ENCODE results near the gene TMEM51.

Gene TMEM51

DNA sequence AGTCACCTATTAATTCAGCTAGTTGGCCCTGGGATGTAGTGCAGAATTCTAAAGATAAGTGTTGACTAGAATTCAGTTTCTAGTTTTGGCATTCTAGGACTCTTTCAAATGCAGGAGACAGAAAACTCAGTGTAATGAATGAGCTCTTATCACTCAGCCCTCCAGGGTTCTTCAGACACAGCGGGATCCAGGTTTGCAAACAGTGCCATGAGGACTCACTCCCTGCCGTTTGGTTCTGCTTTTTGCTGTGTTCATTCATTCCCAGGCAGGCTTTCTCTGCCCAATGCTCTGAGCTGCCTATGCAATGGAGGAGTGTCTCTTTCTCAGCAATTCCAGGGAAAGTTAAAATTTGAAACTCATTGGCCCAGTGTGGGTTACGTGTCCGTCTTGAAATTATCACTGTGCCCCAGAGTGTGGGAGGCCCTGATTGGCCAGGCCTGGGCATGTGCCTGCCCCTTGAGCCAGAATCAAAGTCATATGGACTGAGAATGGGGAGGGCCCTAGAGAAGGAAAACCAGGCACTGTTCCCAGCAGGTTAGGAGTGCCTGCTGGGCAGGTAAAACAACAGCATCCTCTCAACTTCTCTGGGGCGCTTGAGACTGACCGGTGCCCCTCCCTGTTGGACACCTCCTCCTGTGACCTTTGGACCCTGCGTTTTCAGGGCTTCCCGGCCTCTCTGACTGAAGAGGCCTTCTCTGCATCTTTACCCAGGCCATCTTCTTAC is 43.4 kb downstream of the TMEM51 start:
- DNase-seq (ENCODE audit: low spot score in 2 of 2): no peak
- no peak for ATAC-seq (ENCODE audit: low read depth)
- peaks cover 17% of the 10 kb centered on the region for H3K27me3 Mint-ChIP-seq
- H3K9me3 Mint-ChIP-seq: no peaks in the 10 kb centered on the region
- H3K36me3 Mint-ChIP-seq: no peaks in the 10 kb centered on the region
- H3K4me3 Mint-ChIP-seq: no peak overlapping the region
- no peak overlapping the region for H3K27ac Mint-ChIP-seq
- H3K4me1 Mint-ChIP-seq: no peaks in the 10 kb centered on the region

DNA sequence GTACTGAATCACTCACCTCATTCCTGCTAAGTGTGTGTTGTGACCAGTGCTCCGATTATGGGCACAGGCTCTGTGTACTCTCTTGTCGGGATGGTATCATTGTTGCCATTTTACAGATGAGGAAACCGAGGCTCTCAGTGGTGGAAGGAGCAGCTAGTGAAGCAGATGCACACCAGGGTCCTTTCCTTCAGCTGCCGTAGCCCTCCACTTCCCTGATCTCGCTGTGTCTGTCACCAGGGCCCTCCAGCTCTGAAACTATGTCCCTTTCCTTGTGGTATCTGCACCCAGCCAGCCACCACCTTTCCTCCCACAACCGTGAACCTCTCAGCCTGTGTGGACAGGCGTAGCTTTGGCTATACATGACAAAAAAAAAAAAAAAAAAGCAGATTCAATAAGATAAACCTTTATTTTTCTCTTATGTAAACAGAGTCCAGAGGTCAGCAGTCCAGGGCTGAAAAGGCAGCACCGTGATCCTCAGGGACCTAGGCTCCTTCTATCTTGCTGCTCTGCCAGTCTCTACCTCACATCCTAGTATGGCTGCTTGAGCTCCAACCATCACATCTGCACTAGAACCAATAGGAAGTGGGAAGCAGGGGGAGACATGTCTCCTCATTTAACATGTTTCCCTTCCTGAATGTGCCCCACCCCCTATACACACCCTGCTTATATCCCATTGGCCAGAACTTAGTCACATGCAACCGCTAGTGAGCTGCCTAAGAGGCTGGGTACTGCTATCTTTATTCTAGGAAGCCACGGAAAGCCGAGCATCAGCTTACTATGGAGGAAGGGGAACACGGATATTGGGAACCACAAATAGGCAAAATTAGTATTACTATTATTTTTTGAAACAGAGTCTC is 44.3 kb downstream of the TMEM51 start:
- Mint-ChIP-seq H3K36me3 (no peaks in the 10 kb centered on the region), H3K27me3 (peaks cover 16% of the 10 kb centered on the region), H3K9me3 (no peaks in the 10 kb centered on the region), H3K27ac (no peak overlapping the region), H3K4me1 (no peaks in the 10 kb centered on the region), H3K4me3 (no peak overlapping the region)
- DNase-seq (ENCODE audit: low spot score in 2 of 2) (no peak), ATAC-seq (ENCODE audit: low read depth) (no peak)

DNA sequence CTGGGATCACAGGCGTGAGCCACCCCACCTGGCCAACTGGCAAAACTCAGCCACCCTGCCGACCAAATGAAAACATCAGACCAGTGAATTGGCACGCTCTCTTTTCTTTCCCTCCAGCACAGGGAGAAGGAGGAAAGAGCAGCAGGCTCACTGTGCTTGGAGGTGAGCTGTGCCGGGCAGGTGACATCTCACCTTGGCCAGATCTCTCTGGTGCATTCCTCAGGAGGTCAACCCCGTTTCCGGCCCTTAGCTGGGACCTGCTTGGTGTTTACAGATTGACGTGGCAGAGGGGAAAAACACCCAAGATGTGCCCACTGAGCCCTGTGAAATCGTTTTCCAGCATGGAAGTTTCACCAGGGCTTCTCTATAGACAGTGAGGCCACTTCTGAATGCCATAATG is 45.1 kb downstream of the TMEM51 start:
- Mint-ChIP-seq H3K36me3 (no peaks in the 10 kb centered on the region), H3K27me3 (peaks cover 16% of the 10 kb centered on the region), H3K9me3 (no peaks in the 10 kb centered on the region), H3K4me1 (no peaks in the 10 kb centered on the region), H3K27ac (no peak overlapping the region), H3K4me3 (no peak overlapping the region)
- DNase-seq (ENCODE audit: low spot score in 2 of 2) (no peak), ATAC-seq (ENCODE audit: low read depth) (no peak)

DNA sequence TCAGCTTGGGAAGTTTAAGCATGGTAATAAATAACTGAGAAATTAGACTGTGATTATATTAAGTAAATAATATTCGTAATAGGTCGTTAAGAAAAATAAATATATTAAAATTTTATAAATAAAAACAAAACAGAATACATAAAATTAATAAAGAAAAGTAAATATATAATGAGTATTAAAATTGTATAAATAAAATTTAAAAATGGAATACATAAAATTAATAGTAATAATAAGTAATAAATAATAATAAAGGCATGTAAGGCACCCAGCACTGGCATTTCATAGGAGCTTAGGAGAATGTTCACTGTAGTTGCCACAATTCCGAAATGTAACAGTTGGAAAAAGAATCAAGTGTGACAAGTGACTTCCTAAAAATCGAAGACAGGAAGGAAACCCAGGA is 47.7 kb downstream of the TMEM51 start:
- no peaks in the 10 kb centered on the region for H3K4me1 Mint-ChIP-seq
- peaks cover 10% of the 10 kb centered on the region for H3K27me3 Mint-ChIP-seq
- H3K4me3 Mint-ChIP-seq: no peak overlapping the region
- no peak overlapping the region for H3K27ac Mint-ChIP-seq
- no peaks in the 10 kb centered on the region for H3K9me3 Mint-ChIP-seq
- DNase-seq (ENCODE audit: low spot score in 2 of 2) (no peak), ATAC-seq (ENCODE audit: low read depth) (no peak)
- H3K36me3 Mint-ChIP-seq: no peaks in the 10 kb centered on the region

DNA sequence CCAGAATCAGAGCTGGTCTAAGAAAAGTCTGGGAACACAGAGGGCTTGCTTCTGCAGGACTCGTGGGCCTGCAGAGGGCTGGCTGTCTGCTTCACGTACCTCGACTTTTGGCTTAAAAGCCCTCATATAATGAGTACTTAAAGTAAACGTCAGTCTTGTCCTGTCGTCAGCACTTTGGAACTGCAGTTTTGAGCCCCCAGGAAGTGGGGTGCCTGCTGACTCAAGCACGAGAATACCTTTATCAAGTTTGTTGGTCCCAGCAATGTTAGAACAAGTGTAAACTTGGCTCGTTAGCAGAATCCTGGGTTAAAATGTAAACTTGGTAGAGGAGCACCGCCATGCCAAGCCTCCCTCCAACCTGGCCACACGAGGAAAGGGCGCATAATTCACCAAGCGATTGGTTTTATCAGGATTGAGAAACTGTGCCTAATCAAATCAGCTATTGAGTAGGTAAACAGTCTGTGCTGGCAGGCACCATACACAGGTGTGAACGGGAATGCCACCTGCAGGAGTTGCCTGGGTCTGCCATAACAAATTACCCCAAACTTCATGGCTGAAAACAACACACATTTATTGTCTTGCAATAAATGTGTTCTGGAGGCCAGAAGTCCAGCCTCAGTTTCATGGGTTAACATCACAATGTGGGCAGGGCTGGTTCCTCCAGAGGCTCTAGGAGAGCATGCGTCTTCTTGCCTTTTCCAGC is 48.5 kb downstream of the TMEM51 start:
- Mint-ChIP-seq H3K36me3 (no peaks in the 10 kb centered on the region), H3K9me3 (no peaks in the 10 kb centered on the region), H3K4me3 (no peak overlapping the region), H3K27me3 (peaks cover 10% of the 10 kb centered on the region), H3K4me1 (no peaks in the 10 kb centered on the region), H3K27ac (no peak overlapping the region)
- DNase-seq (ENCODE audit: low spot score in 2 of 2) (no peak), ATAC-seq (ENCODE audit: low read depth) (no peak)

DNA sequence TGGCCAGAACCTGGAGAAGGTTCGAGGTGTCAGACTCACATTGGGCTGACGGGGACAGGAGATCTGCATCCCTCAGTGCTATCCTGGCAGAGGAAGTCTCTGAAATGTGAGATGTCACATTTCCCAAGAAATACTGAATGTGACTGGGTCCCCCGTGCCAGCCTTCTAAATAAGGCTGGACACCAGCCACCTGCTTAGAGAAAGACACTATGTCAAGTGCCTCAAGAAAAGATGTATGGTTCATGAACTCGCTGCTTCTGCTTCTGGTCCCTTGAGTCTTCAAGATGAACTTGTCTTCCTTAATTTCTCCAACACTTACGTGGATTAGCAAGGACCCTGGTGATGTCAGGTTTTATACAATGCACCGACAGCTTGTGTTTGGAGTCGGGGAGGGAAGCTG is 51.4 kb downstream of the TMEM51 start:
- no peak overlapping the region for H3K27ac Mint-ChIP-seq
- no peak for ATAC-seq (ENCODE audit: low read depth)
- H3K27me3 Mint-ChIP-seq: peaks cover 18% of the 10 kb centered on the region
- no peaks in the 10 kb centered on the region for H3K36me3 Mint-ChIP-seq
- H3K4me1 Mint-ChIP-seq: no peaks in the 10 kb centered on the region
- DNase-seq (ENCODE audit: low spot score in 2 of 2): no peak
- H3K9me3 Mint-ChIP-seq: no peaks in the 10 kb centered on the region
- no peak overlapping the region for H3K4me3 Mint-ChIP-seq

DNA sequence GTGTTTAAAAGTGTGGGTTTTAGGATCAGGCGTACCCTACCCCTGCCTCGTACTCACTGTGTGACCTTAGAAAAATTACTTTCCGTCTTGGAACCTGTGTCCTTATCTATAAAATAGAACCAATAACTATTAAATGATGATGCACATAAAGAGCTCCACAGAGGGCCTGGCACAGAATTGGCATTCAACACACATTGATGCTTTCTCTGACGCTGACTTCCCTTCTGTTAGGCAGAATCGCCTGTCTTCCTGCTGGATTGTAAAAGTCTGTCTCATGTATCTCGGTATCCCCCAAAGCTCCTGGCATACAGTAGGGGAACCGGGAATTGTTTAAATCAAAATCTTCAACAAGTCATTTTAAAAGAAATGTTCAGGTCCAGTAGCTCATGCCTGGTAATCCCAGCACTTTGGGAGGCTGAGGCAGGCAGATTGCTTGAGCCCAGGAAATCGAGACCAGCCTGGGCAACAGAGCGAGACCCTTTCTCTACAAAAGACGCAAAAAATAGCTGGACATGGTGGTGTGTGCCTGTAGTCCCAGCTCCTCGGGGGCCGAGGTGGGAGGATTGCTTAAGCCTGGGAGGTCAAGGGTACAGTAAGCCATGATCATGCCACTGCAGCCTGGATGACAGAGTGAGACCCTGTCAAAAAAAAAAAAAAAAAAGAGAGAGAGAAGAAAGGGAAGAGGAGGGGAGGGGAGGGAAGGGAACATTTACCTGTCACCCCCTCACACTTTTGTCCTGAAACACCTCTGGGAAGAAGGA is 52.2 kb downstream of the TMEM51 start:
- Mint-ChIP-seq H3K36me3 (no peaks in the 10 kb centered on the region), H3K9me3 (no peaks in the 10 kb centered on the region), H3K27me3 (peaks cover 20% of the 10 kb centered on the region), H3K27ac (no peak overlapping the region), H3K4me1 (no peaks in the 10 kb centered on the region), H3K4me3 (no peak overlapping the region)
- no peak for DNase-seq (ENCODE audit: low spot score in 2 of 2)
- ATAC-seq (ENCODE audit: low read depth): no peak

DNA sequence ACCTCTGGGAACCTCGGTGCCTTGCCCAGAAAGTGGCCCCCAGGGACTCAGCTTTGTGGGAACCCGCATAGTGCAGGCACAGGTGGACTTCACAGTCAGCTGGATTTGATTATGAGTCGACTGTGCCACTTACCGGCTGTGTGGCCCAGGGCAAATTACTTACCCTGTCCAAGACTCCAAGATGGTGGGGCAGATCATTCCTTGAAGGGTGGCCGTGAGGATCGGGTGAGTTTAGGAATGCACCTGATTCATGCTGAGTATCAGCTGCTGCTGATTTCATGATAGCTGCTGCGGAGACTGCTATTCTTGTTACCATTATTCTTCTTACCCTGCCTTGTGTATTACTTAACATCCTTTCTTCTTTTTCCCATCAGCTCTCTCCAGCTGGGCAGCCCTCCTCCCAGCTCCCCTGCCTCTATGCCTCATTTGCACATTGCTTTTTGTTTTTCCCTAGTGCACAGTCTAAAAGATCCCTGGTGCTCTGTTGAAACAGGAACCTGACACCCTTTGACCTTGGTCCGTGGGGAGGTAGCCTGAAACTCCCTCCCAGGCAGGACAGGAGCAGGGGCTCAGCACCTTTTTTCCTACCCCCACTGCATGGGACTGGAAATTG is 53.0 kb downstream of the TMEM51 start:
- H3K27me3 Mint-ChIP-seq: peaks cover 20% of the 10 kb centered on the region
- no peak overlapping the region for H3K27ac Mint-ChIP-seq
- no peak for DNase-seq (ENCODE audit: low spot score in 2 of 2)
- no peaks in the 10 kb centered on the region for H3K9me3 Mint-ChIP-seq
- H3K4me3 Mint-ChIP-seq: no peak overlapping the region
- ATAC-seq (ENCODE audit: low read depth): no peak
- no peaks in the 10 kb centered on the region for H3K36me3 Mint-ChIP-seq
- no peaks in the 10 kb centered on the region for H3K4me1 Mint-ChIP-seq

DNA sequence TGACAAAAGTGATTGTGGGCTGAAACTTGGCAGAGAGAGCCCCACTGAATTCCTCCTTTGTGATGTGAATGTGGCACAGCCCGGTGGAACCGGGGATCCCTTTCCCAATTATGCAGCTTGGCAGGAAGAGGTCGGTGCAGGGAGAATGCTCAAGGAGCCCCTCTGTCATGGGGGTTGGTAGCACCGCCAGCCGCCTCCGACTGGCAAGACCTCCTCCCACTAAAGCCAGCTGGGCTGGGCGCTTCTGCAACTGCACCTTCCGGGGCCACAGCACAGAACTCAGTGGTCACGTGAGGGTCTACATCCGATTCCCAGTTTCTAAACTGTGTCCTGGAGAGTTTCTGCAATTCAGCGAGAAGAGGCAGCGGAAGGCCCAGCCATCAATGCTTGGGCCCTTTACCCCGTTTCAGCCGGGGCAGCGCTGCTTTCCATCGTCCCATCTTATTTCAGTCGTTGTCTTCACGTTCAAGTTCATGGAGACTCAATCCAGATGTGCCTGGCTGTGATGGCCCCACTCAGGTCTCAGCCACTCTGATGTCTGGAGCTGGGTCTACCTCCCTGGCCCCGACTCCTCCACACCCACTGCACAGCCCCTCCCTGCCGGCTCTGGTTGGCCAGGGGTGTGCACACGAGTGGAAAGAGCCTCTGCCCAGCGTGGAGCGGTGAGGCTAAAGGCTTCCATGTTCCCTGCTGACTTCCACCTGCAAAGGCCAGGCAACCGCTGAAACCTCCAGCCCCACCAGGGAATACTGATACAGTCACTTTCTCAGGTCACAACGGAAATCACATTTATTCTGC is 53.7 kb downstream of the TMEM51 start:
- no peak for ATAC-seq (ENCODE audit: low read depth)

DNA sequence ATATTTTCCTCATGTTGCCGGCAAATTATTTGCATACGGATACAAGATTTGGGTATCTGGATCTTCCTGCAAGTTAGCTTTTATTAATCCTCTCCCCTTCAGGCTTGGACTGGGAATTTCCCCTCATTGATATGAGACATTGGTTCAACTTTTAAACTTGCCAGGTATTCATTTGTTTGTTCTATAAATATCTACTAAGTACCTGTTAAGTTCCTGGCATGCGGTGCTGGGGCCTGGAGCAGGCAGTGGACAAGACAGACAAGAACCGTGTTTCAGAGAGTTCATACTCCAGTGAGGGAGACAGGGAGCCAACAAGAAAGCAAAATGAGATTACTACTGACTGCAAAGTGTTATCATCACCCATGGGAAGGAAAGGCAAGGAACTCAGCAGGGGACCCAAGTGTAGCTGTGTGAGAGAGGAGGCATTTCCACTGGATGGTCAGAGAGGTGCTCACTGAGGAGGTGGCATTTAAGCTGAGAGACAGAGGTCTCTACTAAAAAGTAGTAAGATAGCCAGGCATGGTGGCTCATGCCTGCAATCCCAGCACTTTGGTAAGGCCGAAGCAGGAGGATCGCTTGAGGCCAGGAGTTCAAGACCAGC is 54.4 kb downstream of the TMEM51 start:
- DNase-seq (ENCODE audit: low spot score in 2 of 2) (no peak), ATAC-seq (ENCODE audit: low read depth) (no peak)
- H3K27ac Mint-ChIP-seq: no peak overlapping the region
- H3K36me3 Mint-ChIP-seq: no peaks in the 10 kb centered on the region
- H3K4me1 Mint-ChIP-seq: no peaks in the 10 kb centered on the region
- H3K9me3 Mint-ChIP-seq: no peaks in the 10 kb centered on the region
- H3K4me3 Mint-ChIP-seq: no peak overlapping the region
- H3K27me3 Mint-ChIP-seq: peaks cover 23% of the 10 kb centered on the region

More for the DNA sequence above, 53.7 kb downstream of the TMEM51 start:
- Mint-ChIP-seq H3K27ac (no peak overlapping the region), H3K27me3 (peaks cover 20% of the 10 kb centered on the region), H3K4me3 (no peak overlapping the region), H3K4me1 (no peaks in the 10 kb centered on the region), H3K9me3 (no peaks in the 10 kb centered on the region), H3K36me3 (no peaks in the 10 kb centered on the region)
- DNase-seq (ENCODE audit: low spot score in 2 of 2): no peak

DNA sequence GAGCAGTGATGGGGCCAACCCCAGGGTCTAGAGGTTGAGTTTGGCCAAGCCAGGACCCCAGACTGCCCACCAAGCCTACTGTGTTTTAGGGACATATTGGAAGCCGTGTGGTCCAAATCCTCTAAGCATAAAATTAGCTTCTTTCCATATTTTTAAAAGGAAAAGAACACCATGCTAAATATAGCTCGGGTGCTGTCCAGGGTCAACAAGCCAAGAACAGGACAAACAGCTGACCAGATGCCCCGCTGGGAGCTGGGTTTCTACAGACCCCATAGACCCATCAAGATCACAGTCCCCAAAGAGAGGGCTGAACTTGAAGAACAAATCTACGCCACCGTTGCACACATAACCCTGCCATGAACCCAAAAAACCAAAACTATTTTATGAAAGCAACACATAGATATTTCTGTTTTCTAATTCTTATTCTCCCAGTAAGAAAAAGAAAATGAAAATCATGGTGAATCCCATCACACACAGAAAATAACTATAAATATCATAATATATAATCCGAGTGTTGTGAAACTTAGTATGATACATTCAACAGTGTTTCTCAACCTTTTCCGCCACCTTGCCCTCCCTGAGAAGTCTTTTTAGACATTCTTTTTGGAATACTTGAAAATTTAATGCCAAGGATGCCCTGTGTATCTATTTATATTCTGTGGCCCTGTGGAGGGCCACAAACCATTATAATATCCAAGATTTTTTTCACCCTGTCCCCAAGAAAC is 57.3 kb downstream of the TMEM51 start:
- H3K36me3 Mint-ChIP-seq: no peaks in the 10 kb centered on the region
- ATAC-seq (ENCODE audit: low read depth) (no peak), DNase-seq (ENCODE audit: low spot score in 2 of 2) (no peak)
- no peaks in the 10 kb centered on the region for H3K9me3 Mint-ChIP-seq
- H3K4me3 Mint-ChIP-seq: no peak overlapping the region
- H3K27ac Mint-ChIP-seq: no peak overlapping the region
- peaks cover 26% of the 10 kb centered on the region for H3K27me3 Mint-ChIP-seq
- no peaks in the 10 kb centered on the region for H3K4me1 Mint-ChIP-seq

DNA sequence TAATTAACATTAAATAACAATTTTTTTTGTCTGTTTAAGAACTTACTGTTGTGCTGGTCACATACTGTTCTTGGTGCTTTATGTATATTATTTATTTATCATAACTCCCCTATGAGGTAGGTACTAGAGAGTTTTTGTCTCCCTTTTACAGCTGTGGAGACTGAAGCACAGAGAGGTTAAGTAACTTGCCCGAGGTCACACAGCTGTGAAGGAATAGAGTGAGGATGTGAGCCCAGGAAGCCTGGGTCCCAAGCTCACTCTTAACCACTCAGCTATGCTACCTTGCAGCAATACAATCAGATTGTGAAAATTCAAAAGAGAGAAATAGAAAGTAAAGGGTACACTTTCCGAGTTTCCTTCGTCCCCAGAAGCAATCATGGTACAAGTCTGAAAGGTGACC is 57.9 kb downstream of the TMEM51 start:
- Mint-ChIP-seq H3K9me3 (no peaks in the 10 kb centered on the region), H3K4me1 (no peaks in the 10 kb centered on the region), H3K27me3 (peaks cover 26% of the 10 kb centered on the region), H3K4me3 (no peak overlapping the region), H3K36me3 (no peaks in the 10 kb centered on the region), H3K27ac (no peak overlapping the region)
- DNase-seq (ENCODE audit: low spot score in 2 of 2) (no peak), ATAC-seq (ENCODE audit: low read depth) (no peak)
